H1 (cell line): ENCODE results near the gene DUOX1. TPM values are rescaled to one million over a fixed set of nuclear protein-coding genes. Genes with fewer than 3 reads are reported as not detected.
A peak's percentile ranks its signal among the peaks of the same experiment; 100 is the strongest.

ENCODE experiments used
- CTCF ChIA-PET: fragments of 300-600 bp; sonication (Branson Sonifier 250); formaldehyde crosslinking; loops from one replicate; lab custom pipeline; 2021; ENCODE audit not compliant: partially characterized antibody; lab: Charles Lee
- POLR2A ChIA-PET: fragments of 300-600 bp; sonication (Branson Sonifier 250); formaldehyde crosslinking; loops from one replicate; lab custom pipeline; 2021; ENCODE audit warnings: inconsistent platforms; ENCODE audit not compliant: partially characterized antibody; lab: Charles Lee
- DNase-seq, 2 experiments: peaks; one replicate each; pipeline versions ENCODE4 v3.0.0 to v3.0.0-alpha.2; 2010 to 2022; ENCODE audit warnings: low spot score in 2 of 2, low read depth in 1 of 2, mixed read lengths in 1 of 2
- FAIRE-seq: peaks from 2 replicates; lab custom pipeline; 2011; peaks lifted over from hg19 to GRCh38; lab: Jason Lieb, UNC
- H2AFZ ChIP-seq: 2 replicates; pipeline ENCODE4 v1.8.1; 2012; ENCODE audit warnings: low read length, inconsistent platforms
- H2AK5ac ChIP-seq: 2 replicates; pipeline ENCODE4 v1.6.1; 2013; ENCODE audit warnings: low read depth, low read length
- H2BK120ac ChIP-seq: replicated peaks from 2 replicates; pipeline ENCODE3; 2013; ENCODE audit warnings: low read depth, low read length, inconsistent platforms
- H2BK12ac ChIP-seq: 2 replicates; pipeline ENCODE4 v1.6.1; 2013; ENCODE audit warnings: low read depth, low read length
- H2BK15ac ChIP-seq: 2 replicates; pipeline ENCODE4 v1.6.1; 2013; ENCODE audit warnings: low read length
- H2BK20ac ChIP-seq: 2 replicates; pipeline ENCODE4 v1.6.1; 2013; ENCODE audit warnings: low read length
- H2BK5ac ChIP-seq: 2 replicates; pipeline ENCODE4 v1.6.1; 2013; ENCODE audit warnings: low read depth, low read length
- H3K14ac ChIP-seq: 2 replicates; pipeline ENCODE4 v1.6.1; 2013; ENCODE audit warnings: inconsistent platforms; ENCODE audit not compliant: insufficient read length
- H3K18ac ChIP-seq: 2 replicates; pipeline ENCODE4 v1.6.1; 2013; ENCODE audit warnings: low read length; ENCODE audit errors: extremely low read depth
- H3K23ac ChIP-seq: 2 replicates; pipeline ENCODE4 v1.6.1; 2013; ENCODE audit warnings: inconsistent platforms; ENCODE audit not compliant: insufficient read length
- H3K23me2 ChIP-seq: 2 replicates; pipeline ENCODE4 v1.6.1; 2013; ENCODE audit warnings: low read depth, low read length
- H3K27ac ChIP-seq: 2 replicates; pipeline ENCODE4 v1.6.1; 2011; ENCODE audit warnings: low read depth, low read length, inconsistent platforms
- H3K27me3 ChIP-seq, 4 experiments: replicated peaks in 1 of 4; 1 replicate in 1 of 4; 2 replicates in 3 of 4; pipeline versions ENCODE4 v1.6.1 to v1.8.1; 2011 to 2013; ENCODE audit warnings: low read length in 3 of 4, mild to moderate bottlenecking in 3 of 4, inconsistent platforms in 2 of 4, mixed read lengths in 2 of 4, moderate library complexity in 1 of 4; ENCODE audit not compliant: control insufficient read depth in 3 of 4, insufficient read depth in 3 of 4; ENCODE audit errors: extremely low read depth in 1 of 4
- H3K36me3 ChIP-seq, 4 experiments: 2 replicates each; pipeline versions ENCODE4 v1.6.1 to v1.8.1; 2011 to 2013; ENCODE audit warnings: mild to moderate bottlenecking in 4 of 4, low read length in 3 of 4, moderate library complexity in 2 of 4, control low read depth in 1 of 4, inconsistent platforms in 1 of 4; ENCODE audit not compliant: insufficient read depth in 4 of 4, control insufficient read depth in 2 of 4
- H3K4ac ChIP-seq: replicated peaks from 2 replicates; pipeline ENCODE3; 2013; ENCODE audit warnings: low read length, low read depth, mixed read lengths, inconsistent platforms; ENCODE audit not compliant: insufficient read length
- H3K4me1 ChIP-seq, 4 experiments: replicated peaks in 1 of 4; 1 replicate in 1 of 4; 2 replicates in 3 of 4; pipeline versions ENCODE4 v1.6.1 to v1.8.1; 2011 to 2013; ENCODE audit warnings: low read length in 3 of 4, inconsistent platforms in 2 of 4, mixed read lengths in 1 of 4; ENCODE audit not compliant: insufficient read depth in 4 of 4, control insufficient read depth in 3 of 4
- H3K4me2 ChIP-seq, 2 experiments: 2 replicates each; pipeline versions ENCODE4 v1.6.1 to v1.8.1; 2011 to 2013; ENCODE audit warnings: low read depth in 2 of 2, low read length in 2 of 2, control low read depth in 1 of 2, inconsistent platforms in 1 of 2, mild to moderate bottlenecking in 1 of 2; ENCODE audit not compliant: insufficient read depth in 1 of 2
- H3K4me3 ChIP-seq, 4 experiments: fragments of 200-600, 300-600 bp in 1 of 4; sonication (generic), shearing (Covaris generic), sonication (Bioruptor Twin) in 1 of 4; 2 replicates each; pipeline versions ENCODE4 v1.5.1 to v1.8.1; 2011 to 2016; ENCODE audit warnings: low read length in 4 of 4, low read depth in 3 of 4, control low read depth in 2 of 4, inconsistent platforms in 2 of 4, mild to moderate bottlenecking in 2 of 4, mixed read lengths in 1 of 4, moderate library complexity in 1 of 4; ENCODE audit not compliant: insufficient read depth in 2 of 4; ENCODE audit errors: extremely low read depth in 1 of 4
- H3K56ac ChIP-seq: replicated peaks from 2 replicates; pipeline ENCODE3; 2013; ENCODE audit warnings: low read depth, mild to moderate bottlenecking, mixed read lengths, low read length, inconsistent platforms; ENCODE audit not compliant: insufficient read length
- H3K79me1 ChIP-seq: 2 replicates; pipeline ENCODE4 v1.6.1; 2013; ENCODE audit warnings: low read depth, low read length, control low read depth
- H3K79me2 ChIP-seq, 2 experiments: 2 replicates each; pipeline versions ENCODE4 v1.6.1 to v1.8.1; 2012 to 2013; ENCODE audit warnings: low read length in 2 of 2, mild to moderate bottlenecking in 2 of 2, inconsistent platforms in 1 of 2; ENCODE audit not compliant: insufficient read depth in 2 of 2, control insufficient read depth in 1 of 2
- H3K9ac ChIP-seq, 4 experiments: replicated peaks in 1 of 4; 1 replicate in 1 of 4; 2 replicates in 3 of 4; pipeline versions ENCODE4 v1.6.1 to v1.8.1; 2011 to 2013; ENCODE audit warnings: low read depth in 3 of 4, low read length in 3 of 4, control low read depth in 2 of 4, mild to moderate bottlenecking in 2 of 4, moderate library complexity in 2 of 4, inconsistent platforms in 1 of 4; ENCODE audit errors: extremely low read depth in 1 of 4
- H3K9me3 ChIP-seq, 2 experiments: 2 replicates each; pipeline versions ENCODE4 v1.6.1 to v1.8.1; 2012 to 2013; ENCODE audit warnings: mild to moderate bottlenecking in 2 of 2, moderate library complexity in 2 of 2, control low read depth in 1 of 2, inconsistent platforms in 1 of 2, low read depth in 1 of 2, low read length in 1 of 2, mixed read lengths in 1 of 2; ENCODE audit not compliant: insufficient read depth in 2 of 2
- H4K20me1 ChIP-seq, 2 experiments: replicated peaks in 1 of 2; 2 replicates each; pipeline versions ENCODE3 to v1.8.1; 2011 to 2013; ENCODE audit warnings: inconsistent platforms in 2 of 2, low read length in 2 of 2, mild to moderate bottlenecking in 1 of 2; ENCODE audit not compliant: insufficient read depth in 2 of 2, control insufficient read depth in 1 of 2
- H4K5ac ChIP-seq: 2 replicates; pipeline ENCODE4 v1.6.1; 2013; ENCODE audit warnings: low read length, low read depth, mixed read lengths, inconsistent platforms; ENCODE audit not compliant: insufficient read length
- H4K8ac ChIP-seq: 2 replicates; pipeline ENCODE4 v1.8.0; 2013; ENCODE audit warnings: mild to moderate bottlenecking, moderate library complexity, low read length, inconsistent platforms; ENCODE audit not compliant: insufficient read depth; ENCODE audit errors: extremely low read depth
- H4K91ac ChIP-seq: replicated peaks from 2 replicates; pipeline ENCODE3; 2013; ENCODE audit warnings: low read length, mixed read lengths, inconsistent platforms; ENCODE audit not compliant: insufficient read length
- CBX8 ChIP-seq: fragments of 300-800, 300-1000 bp; sonication (generic); IDR thresholded peaks from 2 replicates; pipeline ENCODE4 v1.7.1; 2016; ENCODE audit warnings: low read depth, low read length, borderline replicate concordance
- CTBP2 ChIP-seq: IDR thresholded peaks from 2 replicates; pipeline ENCODE4 v1.7.0; 2011; ENCODE audit warnings: borderline replicate concordance, mild to moderate bottlenecking, moderate library complexity, mixed read lengths, low read length; ENCODE audit not compliant: insufficient read depth, insufficient read length
- WGBS, 2 experiments: shearing (Covaris generic) in 1 of 2; methylation state at CpG; one replicate each; pipeline versions ENCODE4 v1.1.6 to v1.1.7; 2013 to 2015; ENCODE audit warnings: low lambda C conversion rate in 2 of 2, mixed read lengths in 2 of 2, inconsistent platforms in 1 of 2, low coverage in 1 of 2, missing lambda C conversion rate in 1 of 2; ENCODE audit not compliant: insufficient replicate concordance in 2 of 2, insufficient coverage in 1 of 2, insufficient read length in 1 of 2; ENCODE audit errors: extremely low coverage in 1 of 2, missing lambda C conversion rate in 1 of 2; 5-methylcytosine and 5-hydroxymethylcytosine counted together
- polyA plus RNA-seq, 7 experiments: library from polyadenylated mRNA; depleted of rRNA in 3 of 7; stranded (reverse) in 5 of 7; unstranded in 2 of 7; fragments of >200 nt in 5 of 7; fragments of 200-250 nt in 2 of 7; gene quantifications; 1 replicate in 5 of 7; 2 replicates in 1 of 7; 4 replicates in 1 of 7; pipeline versions ENCODE4 v1.2.1 to v1.2.3, GENCODE V29; 2011 to 2013; ENCODE audit warnings: missing spikeins in 2 of 7, mixed read lengths in 2 of 7
- total RNA-seq: library from RNA; stranded (reverse); fragmentation: NEBNext Ultra II Directional; extraction: Animal tissue kit (Norgen Biotek cat#: 25700); gene quantifications from 2 replicates; pipeline ENCODE4 v1.2.1, GENCODE V29; 2021
- TF ChIP-seq, protein P1 (sequence below), 3 experiments: IDR thresholded peaks; 1 replicate in 2 of 3; 2 replicates in 1 of 3; pipeline versions ENCODE4 v1.5.1 to v1.6.1; 2011; ENCODE audit warnings: low read length in 3 of 3, mild to moderate bottlenecking in 3 of 3, inconsistent platforms in 2 of 3, low read depth in 1 of 3, moderate library complexity in 1 of 3; ENCODE audit not compliant: insufficient read depth in 1 of 3; ENCODE audit errors: control extremely low read depth in 1 of 3

DUOX1 gene
- total and polyA plus RNA-seq, 2 of the 8 experiments (the other 6 are each of a cell fraction or from before 2014, with no cell fraction given), result 0.84 to 1.4 TPM

DNA sequence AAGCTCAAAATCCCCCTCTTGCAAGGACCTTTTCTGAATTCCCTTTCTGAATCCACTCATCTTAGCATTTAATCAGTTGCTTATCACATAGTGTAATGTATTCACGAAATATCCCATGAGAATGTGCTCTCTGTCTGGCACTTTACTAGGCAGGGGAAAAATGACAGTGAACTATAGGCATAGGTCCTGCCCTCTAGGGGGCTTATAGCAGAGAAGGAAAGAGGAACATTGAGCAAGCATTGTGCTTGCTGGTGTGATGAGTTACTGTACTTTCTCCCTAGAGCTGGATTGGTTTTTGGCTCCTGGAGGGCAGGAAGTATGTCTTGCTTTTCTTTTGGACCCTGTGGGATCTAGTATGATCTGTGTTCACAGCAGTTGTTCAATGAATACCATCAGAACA is 42.3 kb upstream of the DUOX1 start:
- H2BK120ac ChIP-seq, result no peak overlapping the region
- POLR2A ChIA-PET, result interaction anchor here (0.5 to 1.5 kb wide), 2 partner anchors 64 to 366 kb away, joined by 3 to 4 read pairs; partner anchors contain the start of gene SORD
- WGBS, 2 experiments, result 94% methylated on average over 1 of the region's 1 CpG; no CpG with 5 or more reads in 1 of the 2 experiments

More for the DNA sequence above, 42.3 kb upstream of the DUOX1 start:
- Histone ChIP-seq H3K23me2 (no peaks in the 10 kb centered on the region), H3K4me3 (no peak overlapping the region), H2AK5ac (no peak overlapping the region), H3K56ac (no peak overlapping the region), H3K36me3 (no peaks in the 10 kb centered on the region), H2BK12ac (no peak overlapping the region), H2AFZ (no peak overlapping the region), H3K9ac (no peak overlapping the region), H4K91ac (no peak overlapping the region), H3K9me3 (no peaks in the 10 kb centered on the region), H2BK20ac (no peak overlapping the region), H4K8ac (no peak overlapping the region), H3K14ac (no peak overlapping the region), H4K20me1 (no peaks in the 10 kb centered on the region), H3K4me2 (no peak overlapping the region), H2BK15ac (no peak overlapping the region), H3K18ac (no peak overlapping the region), H3K79me1 (no peaks in the 10 kb centered on the region), H3K79me2 (no peaks in the 10 kb centered on the region), H3K4ac (no peak overlapping the region), H3K27me3 (no peaks in the 10 kb centered on the region), H3K4me1 (no peaks in the 10 kb centered on the region), H4K5ac (no peak overlapping the region), H3K23ac (no peak overlapping the region), H3K27ac (no peak overlapping the region), H2BK5ac (no peak overlapping the region)
- DNase-seq, result no peak
- CTCF ChIA-PET, result interaction anchor here (0.7 to 2.1 kb wide), 5 partner anchors 10 to 30 kb away, joined by 3 to 5 read pairs (median 4); no protein-coding TSS in a partner anchor
- TF ChIP-seq CTBP2, result no peak
- TF ChIP-seq, protein P1, sequence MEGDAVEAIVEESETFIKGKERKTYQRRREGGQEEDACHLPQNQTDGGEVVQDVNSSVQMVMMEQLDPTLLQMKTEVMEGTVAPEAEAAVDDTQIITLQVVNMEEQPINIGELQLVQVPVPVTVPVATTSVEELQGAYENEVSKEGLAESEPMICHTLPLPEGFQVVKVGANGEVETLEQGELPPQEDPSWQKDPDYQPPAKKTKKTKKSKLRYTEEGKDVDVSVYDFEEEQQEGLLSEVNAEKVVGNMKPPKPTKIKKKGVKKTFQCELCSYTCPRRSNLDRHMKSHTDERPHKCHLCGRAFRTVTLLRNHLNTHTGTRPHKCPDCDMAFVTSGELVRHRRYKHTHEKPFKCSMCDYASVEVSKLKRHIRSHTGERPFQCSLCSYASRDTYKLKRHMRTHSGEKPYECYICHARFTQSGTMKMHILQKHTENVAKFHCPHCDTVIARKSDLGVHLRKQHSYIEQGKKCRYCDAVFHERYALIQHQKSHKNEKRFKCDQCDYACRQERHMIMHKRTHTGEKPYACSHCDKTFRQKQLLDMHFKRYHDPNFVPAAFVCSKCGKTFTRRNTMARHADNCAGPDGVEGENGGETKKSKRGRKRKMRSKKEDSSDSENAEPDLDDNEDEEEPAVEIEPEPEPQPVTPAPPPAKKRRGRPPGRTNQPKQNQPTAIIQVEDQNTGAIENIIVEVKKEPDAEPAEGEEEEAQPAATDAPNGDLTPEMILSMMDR (IDR thresholded peaks at IDR 0.05; ENCODE audit: control extremely low read depth in 1 of 3, insufficient read depth in 1 of 3, low read depth in 1 of 3, low read length in 3 of 3), result peak in 2 of 3 experiments; percentile 9 to 37; a peak in 1 of 4 replicates
- TF ChIP-seq CBX8, result no peak
- FAIRE-seq, result no peak
